OCI-LY3 (cell line): ENCODE data around the gene SLC29A2.

Source experiments
- H2AFZ ChIP-seq: fragments of 200-600, 300-600 bp; shearing (Covaris generic); 2 replicates; pipeline ENCODE4 v1.6.0; 2014; ENCODE audit warnings: antibody characterized with exemption, low read depth, low read length
- H3K27ac ChIP-seq: fragments of 200-600, 300-600 bp; sonication (generic); 2 replicates; pipeline ENCODE4 v1.5.1; 2014; ENCODE audit warnings: mild to moderate bottlenecking, low read length, moderate library complexity, mixed read lengths
- H3K27me3 ChIP-seq: fragments of 200-600, 300-600 bp; sonication (generic); 2 replicates; pipeline ENCODE4 v1.6.1; 2014; ENCODE audit warnings: low read depth, low read length, mixed read lengths
- H3K36me3 ChIP-seq: fragments of 200-600, 300-600 bp; sonication (generic); replicated peaks from 2 replicates; pipeline ENCODE3; 2014; ENCODE audit warnings: low read depth, low read length, mixed read lengths
- H3K4me1 ChIP-seq: fragments of 300-600, 200-600 bp; sonication (generic); 2 replicates; pipeline ENCODE4 v1.6.1; 2014; ENCODE audit warnings: low read length, mixed read lengths
- H3K4me2 ChIP-seq: fragments of 200-600, 300-600 bp; sonication (generic); 2 replicates; pipeline ENCODE4 v1.6.1; 2014; ENCODE audit warnings: low read length, mixed read lengths
- H3K4me3 ChIP-seq: fragments of 300-600, 200-600 bp; sonication (generic); 2 replicates; pipeline ENCODE4 v1.5.1; 2014; ENCODE audit warnings: antibody characterized with exemption, mild to moderate bottlenecking, low read length, moderate library complexity
- H3K79me2 ChIP-seq: fragments of 300-600, 200-600 bp; shearing (Covaris generic); 2 replicates; pipeline ENCODE4 v1.6.1; 2014; ENCODE audit warnings: mild to moderate bottlenecking, low read length, mixed read lengths
- H3K9ac ChIP-seq: fragments of 300-600, 200-600 bp; shearing (Covaris generic); 2 replicates; pipeline ENCODE4 v1.6.0; 2014; ENCODE audit warnings: mild to moderate bottlenecking, low read length, moderate library complexity
- H3K9me3 ChIP-seq: fragments of 200-600, 300-600 bp; shearing (Covaris generic); 2 replicates; pipeline ENCODE4 v1.6.1; 2014; ENCODE audit warnings: low read length, mixed read lengths; ENCODE audit not compliant: insufficient read depth
- H4K20me1 ChIP-seq: fragments of 200-600, 300-600 bp; sonication (generic); 2 replicates; pipeline ENCODE4 v1.6.1; 2016; ENCODE audit warnings: low read length, mixed read lengths; ENCODE audit not compliant: insufficient read depth
- CTCF ChIP-seq: fragments of 200-600, 300-600 bp; sonication (generic); IDR thresholded peaks from 2 replicates; pipeline ENCODE4 v1.5.1; 2014; ENCODE audit warnings: antibody characterized with exemption, low read length, low read depth
- EZH2phosphoT487 ChIP-seq: fragments of 200-600 bp; shearing (Covaris generic); IDR thresholded peaks from 2 replicates; pipeline ENCODE4 v1.6.1; 2018; ENCODE audit warnings: antibody characterized with exemption, mixed run types, low read depth

Gene SLC29A2

GRCh38 chr11:66326261-66327111, 45.1 kb downstream of the SLC29A2 start:
- no peaks in the 10 kb centered on the region for H3K79me2 ChIP-seq
- TF ChIP-seq EZH2phosphoT487 = no peak
- no peak for TF ChIP-seq CTCF
- H3K27me3 ChIP-seq = no peaks in the 10 kb centered on the region
- H3K36me3 ChIP-seq = no peaks in the 10 kb centered on the region
- H2AFZ ChIP-seq = 0 out of 2 replicates have a peak overlapping the region, but pooled peaks have one; percentile 8
- H3K9me3 ChIP-seq = no peaks in the 10 kb centered on the region
- no peak overlapping the region for H3K27ac ChIP-seq
- H3K4me2 ChIP-seq = no peak overlapping the region
- no peak overlapping the region for H3K9ac ChIP-seq
- H3K4me3 ChIP-seq = no peak overlapping the region
- H3K4me1 ChIP-seq = peaks cover 21% of the 10 kb centered on the region
- no peaks in the 10 kb centered on the region for H4K20me1 ChIP-seq

- Histone ChIP-seq H3K9me3 (no peaks in the 10 kb centered on the region), H3K36me3 (no peaks in the 10 kb centered on the region), H4K20me1 (no peaks in the 10 kb centered on the region), H3K9ac (no peak overlapping the region), H3K4me1 (peaks cover 21% of the 10 kb centered on the region), H3K79me2 (no peaks in the 10 kb centered on the region), H3K4me3 (no peak overlapping the region), H3K4me2 (no peak overlapping the region), H3K27ac (no peak overlapping the region), H3K27me3 (no peaks in the 10 kb centered on the region), H2AFZ (no peak overlapping the region)
- no peak for TF ChIP-seq CTCF
Observed at GRCh38 chr11:66325263-66325671, 46.3 kb downstream of the SLC29A2 start.

GRCh38 chr11:66324664-66325063, 46.9 kb downstream of the SLC29A2 start:
- TF ChIP-seq EZH2phosphoT487 = no peak
- TF ChIP-seq CTCF = no peak
- H2AFZ ChIP-seq = no peak overlapping the region
- H3K4me2 ChIP-seq = no peak overlapping the region
- H3K27me3 ChIP-seq = no peaks in the 10 kb centered on the region
- no peaks in the 10 kb centered on the region for H3K36me3 ChIP-seq
- H4K20me1 ChIP-seq = no peaks in the 10 kb centered on the region
- H3K9ac ChIP-seq = no peak overlapping the region
- peaks cover 21% of the 10 kb centered on the region for H3K4me1 ChIP-seq
- H3K79me2 ChIP-seq = no peaks in the 10 kb centered on the region
- H3K27ac ChIP-seq = no peak overlapping the region; the same call in 1 of the 2 replicates
- no peak overlapping the region for H3K4me3 ChIP-seq
- no peaks in the 10 kb centered on the region for H3K9me3 ChIP-seq

- Histone ChIP-seq H3K9me3 (no peaks in the 10 kb centered on the region), H3K27ac (no peak overlapping the region), H2AFZ (no peak overlapping the region), H3K79me2 (no peaks in the 10 kb centered on the region), H3K4me2 (no peak overlapping the region), H3K9ac (no peak overlapping the region), H4K20me1 (no peaks in the 10 kb centered on the region), H3K36me3 (no peaks in the 10 kb centered on the region), H3K4me1 (peaks cover 23% of the 10 kb centered on the region), H3K4me3 (no peak overlapping the region), H3K27me3 (no peaks in the 10 kb centered on the region)
- no peak for TF ChIP-seq EZH2phosphoT487
- TF ChIP-seq CTCF = no peak
Observed at GRCh38 chr11:66323684-66324083, 47.9 kb downstream of the SLC29A2 start.
